Mesothelial cell of epicardium (in vitro differentiated cells): Measurements from ENCODE around the gene P4HA3. TPM values are rescaled to one million over a fixed set of nuclear protein-coding genes. Genes with fewer than 3 reads are reported as not detected.
A peak's percentile ranks its signal among the peaks of the same experiment; 100 is the strongest.

Experiments
- DNase-seq, 2 experiments: peaks; one replicate each; pipeline ENCODE4 v3.0.0; 2021; ENCODE audit warnings: low spot score in 2 of 2; ENCODE audit not compliant: unreplicated experiment in 2 of 2
- H3K27ac Mint-ChIP-seq: 2 replicates; pipeline ENCODE4 v1.8.0; 2021; ENCODE audit warnings: mixed read lengths
- H3K27me3 Mint-ChIP-seq: 2 replicates; pipeline ENCODE4 v1.8.0; 2021; ENCODE audit warnings: low read depth, mixed read lengths
- H3K36me3 Mint-ChIP-seq: 2 replicates; pipeline ENCODE4 v1.8.0; 2021; ENCODE audit warnings: mixed read lengths
- H3K4me1 Mint-ChIP-seq: 2 replicates; pipeline ENCODE4 v1.8.0; 2021; ENCODE audit warnings: mixed read lengths
- H3K4me3 Mint-ChIP-seq: 2 replicates; pipeline ENCODE4 v1.8.0; 2021; ENCODE audit warnings: mild to moderate bottlenecking, moderate library complexity, mixed read lengths
- H3K9me3 Mint-ChIP-seq: 2 replicates; pipeline ENCODE4 v1.8.0; 2021; ENCODE audit warnings: mixed read lengths
- total RNA-seq: library from RNA; stranded (reverse); gene quantifications from 3 replicates; pipeline ENCODE4 v1.2.1, GENCODE V29; 2021
- TF ChIP-seq, protein P1 (sequence below): fragments of 200-600 bp; sonication (generic); IDR thresholded peaks from one replicate; pipeline ENCODE4 v1.5.0; 2021; ENCODE audit warnings: antibody characterized with exemption; ENCODE audit not compliant: unreplicated experiment

The P4HA3 gene
- total RNA-seq, 1 donor from 2014 or later, result 1.7 TPM

DNA sequence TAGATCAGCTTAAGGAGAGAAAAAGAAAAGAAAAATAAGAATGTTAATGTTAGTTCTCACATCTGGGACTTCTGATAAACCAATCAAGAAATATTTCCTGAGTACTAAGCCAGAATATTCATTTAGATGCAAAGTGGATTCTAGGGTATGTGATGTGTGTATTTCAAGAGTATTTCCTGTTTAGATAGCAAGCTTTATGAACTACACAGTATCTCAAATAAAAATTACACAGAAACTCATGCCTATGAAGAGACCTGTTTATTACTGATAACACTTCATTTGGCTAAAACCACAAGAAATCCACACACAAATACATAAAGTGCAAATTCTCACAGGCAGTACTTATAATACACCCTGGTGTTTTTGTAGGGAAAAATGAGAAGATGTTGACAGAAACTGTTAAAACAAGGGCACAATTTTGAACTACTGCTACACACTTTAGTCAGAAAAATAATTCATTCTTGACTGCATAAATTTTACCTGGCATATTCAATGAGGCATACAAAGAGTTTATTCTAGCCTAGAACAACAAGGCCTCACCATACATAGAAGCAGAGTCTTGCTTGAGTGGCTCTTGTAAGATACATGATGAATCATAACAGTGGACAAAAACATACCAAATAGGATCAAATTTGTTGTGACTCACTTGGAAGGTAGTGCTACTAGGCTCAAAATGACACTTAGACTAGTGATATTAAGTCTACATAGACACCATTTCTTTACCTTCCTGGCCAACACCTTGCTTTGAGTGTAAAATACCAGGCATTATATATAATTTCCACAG, 18.8 kb upstream of the P4HA3 start:
- no peaks in the 10 kb centered on the region for H3K27me3 Mint-ChIP-seq
- DNase-seq, result no peak
- TF ChIP-seq, protein P1, sequence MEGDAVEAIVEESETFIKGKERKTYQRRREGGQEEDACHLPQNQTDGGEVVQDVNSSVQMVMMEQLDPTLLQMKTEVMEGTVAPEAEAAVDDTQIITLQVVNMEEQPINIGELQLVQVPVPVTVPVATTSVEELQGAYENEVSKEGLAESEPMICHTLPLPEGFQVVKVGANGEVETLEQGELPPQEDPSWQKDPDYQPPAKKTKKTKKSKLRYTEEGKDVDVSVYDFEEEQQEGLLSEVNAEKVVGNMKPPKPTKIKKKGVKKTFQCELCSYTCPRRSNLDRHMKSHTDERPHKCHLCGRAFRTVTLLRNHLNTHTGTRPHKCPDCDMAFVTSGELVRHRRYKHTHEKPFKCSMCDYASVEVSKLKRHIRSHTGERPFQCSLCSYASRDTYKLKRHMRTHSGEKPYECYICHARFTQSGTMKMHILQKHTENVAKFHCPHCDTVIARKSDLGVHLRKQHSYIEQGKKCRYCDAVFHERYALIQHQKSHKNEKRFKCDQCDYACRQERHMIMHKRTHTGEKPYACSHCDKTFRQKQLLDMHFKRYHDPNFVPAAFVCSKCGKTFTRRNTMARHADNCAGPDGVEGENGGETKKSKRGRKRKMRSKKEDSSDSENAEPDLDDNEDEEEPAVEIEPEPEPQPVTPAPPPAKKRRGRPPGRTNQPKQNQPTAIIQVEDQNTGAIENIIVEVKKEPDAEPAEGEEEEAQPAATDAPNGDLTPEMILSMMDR, result no peak
- H3K36me3 Mint-ChIP-seq, result peaks cover 20% of the 10 kb centered on the region
- peaks cover 9% of the 10 kb centered on the region for H3K4me1 Mint-ChIP-seq
- no peak overlapping the region for H3K4me3 Mint-ChIP-seq
- H3K27ac Mint-ChIP-seq, result peak overlapping the region; percentile 40
- H3K9me3 Mint-ChIP-seq, result no peaks in the 10 kb centered on the region

DNA sequence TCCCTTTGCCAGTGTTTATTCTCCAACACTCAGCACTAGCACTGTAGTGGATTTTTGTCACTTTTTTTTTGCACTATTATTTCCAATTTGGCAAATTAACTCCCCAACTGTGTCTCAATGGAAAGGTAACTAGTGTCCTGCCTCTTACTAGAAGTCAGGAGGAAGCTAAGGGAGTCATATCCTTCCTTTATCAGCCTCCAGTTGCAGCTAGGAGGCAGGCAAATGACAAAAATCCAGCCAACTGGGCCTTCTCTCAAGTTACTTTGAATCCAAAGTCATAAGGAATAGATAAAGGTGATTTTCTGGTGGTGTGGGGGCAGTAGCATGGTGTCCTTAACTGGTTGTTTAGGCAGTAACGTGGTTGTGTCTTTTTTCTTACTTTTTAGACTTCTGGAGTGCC, 15.6 kb upstream of the P4HA3 start:
- H3K27ac Mint-ChIP-seq, result no peak overlapping the region
- TF ChIP-seq, protein P1, result no peak
- no peaks in the 10 kb centered on the region for H3K9me3 Mint-ChIP-seq
- H3K27me3 Mint-ChIP-seq, result peaks cover 3% of the 10 kb centered on the region
- peaks cover 9% of the 10 kb centered on the region for H3K4me1 Mint-ChIP-seq
- no peak overlapping the region for H3K4me3 Mint-ChIP-seq
- H3K36me3 Mint-ChIP-seq, result peaks cover 17% of the 10 kb centered on the region
- DNase-seq, result no peak

DNA sequence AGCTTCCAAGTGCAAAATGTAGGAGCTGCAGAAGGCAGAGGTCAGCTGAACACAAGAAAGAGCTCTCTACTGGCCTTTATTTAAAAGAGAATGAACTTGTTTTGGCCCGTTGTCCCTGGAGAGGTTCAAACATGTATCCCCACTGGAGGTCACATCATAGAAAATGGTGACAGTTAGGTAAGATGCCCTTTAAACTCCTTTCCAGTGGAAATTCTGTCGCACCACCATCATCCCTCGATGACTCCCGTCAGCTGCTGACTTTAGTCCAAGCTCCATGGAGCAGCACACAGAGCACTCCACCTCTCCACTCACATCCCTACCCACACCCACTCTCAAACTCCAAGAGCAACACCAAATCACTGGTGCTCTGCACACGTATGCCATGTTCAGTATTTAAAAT, 15.2 kb upstream of the P4HA3 start:
- Mint-ChIP-seq H3K4me1 (peaks cover 9% of the 10 kb centered on the region), H3K4me3 (no peak overlapping the region), H3K27ac (no peak overlapping the region), H3K9me3 (no peaks in the 10 kb centered on the region), H3K27me3 (peaks cover 3% of the 10 kb centered on the region), H3K36me3 (peaks cover 17% of the 10 kb centered on the region)
- no peak for DNase-seq
- TF ChIP-seq, protein P1, result no peak

DNA sequence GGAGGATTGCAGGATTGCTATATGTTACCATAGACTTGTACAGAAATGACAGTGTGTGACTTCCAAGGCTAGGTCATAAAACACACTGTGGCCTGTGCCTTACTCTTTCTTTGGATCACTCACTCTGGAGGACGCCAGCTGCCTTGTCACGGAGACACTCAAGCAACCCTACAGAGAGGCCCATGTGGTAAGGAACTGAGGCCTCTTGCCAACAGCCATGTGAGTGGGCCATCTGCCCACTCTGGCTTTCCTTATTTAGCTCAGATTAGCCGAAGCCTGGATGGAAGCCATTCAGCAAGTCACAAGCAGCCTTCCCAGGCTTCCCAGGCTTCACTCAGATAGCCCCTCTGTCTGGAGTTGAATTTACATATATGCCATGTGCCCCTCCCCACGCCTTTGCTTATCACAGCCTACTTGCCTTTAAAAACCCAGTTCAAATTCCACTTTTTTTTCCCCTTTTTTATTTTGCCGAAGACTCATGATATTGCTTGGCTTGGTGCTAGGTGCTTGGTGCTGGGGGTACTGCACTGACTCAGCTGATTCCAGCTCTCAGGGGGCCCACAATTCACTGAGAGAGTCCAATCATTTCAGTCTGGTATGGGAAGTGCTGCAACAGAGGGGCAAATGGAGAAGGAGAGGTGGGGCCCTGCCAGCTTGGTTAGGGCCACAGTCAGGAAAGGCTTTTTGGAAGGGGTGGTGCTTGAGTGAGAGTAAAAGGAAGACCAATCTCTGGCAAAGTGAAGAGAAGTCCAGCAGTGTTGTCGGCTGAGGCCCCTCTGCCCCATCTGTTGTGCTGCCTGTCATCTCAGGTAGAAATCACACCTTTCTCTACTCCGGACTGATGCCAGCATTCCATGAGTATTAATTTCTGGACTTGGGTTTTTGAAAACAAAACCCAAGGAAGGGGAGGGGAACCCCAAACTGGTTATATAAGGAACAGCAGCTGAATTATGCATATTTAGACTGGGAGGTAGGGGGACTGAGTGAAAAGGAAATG, 14.5 kb upstream of the P4HA3 start:
- Mint-ChIP-seq H3K4me3 (no peak overlapping the region), H3K36me3 (peaks cover 17% of the 10 kb centered on the region), H3K27me3 (peaks cover 3% of the 10 kb centered on the region), H3K9me3 (no peaks in the 10 kb centered on the region), H3K27ac (peak overlapping the region; percentile 26), H3K4me1 (peaks cover 9% of the 10 kb centered on the region)
- DNase-seq, result no peak
- TF ChIP-seq, protein P1, result no peak

DNA sequence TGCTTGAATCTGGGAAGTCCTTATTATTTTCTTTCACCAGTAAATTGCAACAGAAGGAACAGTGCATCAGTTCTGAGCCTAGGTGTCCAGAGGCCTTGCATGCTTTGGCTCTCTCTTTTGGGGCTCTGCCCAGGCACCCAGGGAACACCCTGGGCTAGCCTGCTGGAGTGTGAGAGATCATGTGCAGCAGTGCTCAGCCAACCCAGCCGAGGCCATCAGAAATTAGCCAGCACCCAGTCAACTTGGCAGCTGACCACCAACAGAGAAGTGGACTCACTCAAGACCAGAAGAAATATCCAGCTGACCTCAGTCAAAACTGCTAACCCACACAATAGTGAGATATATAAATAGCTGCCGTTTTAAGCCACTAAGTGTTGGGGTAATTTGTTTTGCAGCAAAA, 11.2 kb upstream of the P4HA3 start:
- TF ChIP-seq, protein P1, result no peak
- Mint-ChIP-seq H3K36me3 (peaks cover 4% of the 10 kb centered on the region), H3K27ac (no peak overlapping the region), H3K4me3 (no peak overlapping the region), H3K27me3 (peaks cover 3% of the 10 kb centered on the region), H3K4me1 (peaks cover 12% of the 10 kb centered on the region), H3K9me3 (peaks cover 4% of the 10 kb centered on the region)
- no peak for DNase-seq
